Activated B cell treated with CpG ODN at 0.5 μM for 24 hours (primary cell): Measurements from ENCODE around the gene ABHD16A. TPM values are rescaled to one million over a fixed set of nuclear protein-coding genes. Genes with fewer than 3 reads are reported as not detected.

Experiments
- ATAC-seq: fragments of 200-7000 bp; cut with Tn5 transposase; one replicate; pipeline ENCODE4 v1.10.0; 2021; ENCODE audit warnings: low read depth, mild to moderate bottlenecking, moderate library complexity
- CTCF ChIA-PET: fragments of 350-600 bp; sonication (Branson Sonifier 250); formaldehyde crosslinking; loops from one replicate; lab custom pipeline; 2021; ENCODE audit warnings: antibody characterized with exemption; lab: Charles Lee
- POLR2A ChIA-PET: fragments of 350-600 bp; sonication (Branson Sonifier 250); formaldehyde crosslinking; loops from one replicate; lab custom pipeline; 2021; ENCODE audit warnings: antibody characterized with exemption; lab: Charles Lee
- DNase-seq: peaks from one replicate; pipeline ENCODE4 v3.0.0; 2022
- H3K27ac Mint-ChIP-seq: one replicate; pipeline ENCODE4 v1.8.0; 2020; ENCODE audit warnings: mixed read lengths
- H3K27me3 Mint-ChIP-seq: one replicate; pipeline ENCODE4 v1.8.0; 2021; ENCODE audit warnings: mixed read lengths
- H3K36me3 Mint-ChIP-seq: one replicate; pipeline ENCODE4 v1.8.0; 2021; ENCODE audit warnings: low read depth, mixed read lengths
- H3K4me1 Mint-ChIP-seq: one replicate; pipeline ENCODE4 v1.8.0; 2021; ENCODE audit warnings: mixed read lengths
- H3K4me3 Mint-ChIP-seq: one replicate; pipeline ENCODE4 v1.8.0; 2020; ENCODE audit warnings: mild to moderate bottlenecking, mixed read lengths
- H3K9me3 Mint-ChIP-seq: one replicate; pipeline ENCODE4 v1.8.0; 2020; ENCODE audit warnings: mixed read lengths
- intact Hi-C: fragments of 100-400 bp; cut with micrococcal nuclease; formaldehyde crosslinking; loops from one replicate; pipeline ENCODE4 v1.15.1; 2024
- total RNA-seq: library from RNA; stranded (reverse); gene quantifications from 2 replicates; pipeline ENCODE4 v1.2.3, GENCODE V29; 2022
- TF ChIP-seq, protein P1 (sequence below): fragments of 200-600 bp; IDR thresholded peaks from one replicate; pipeline ENCODE4 v1.8.0; 2022; ENCODE audit warnings: antibody characterized with exemption, mild to moderate bottlenecking

The ABHD16A gene
- total RNA-seq, 1 donor from 2014 or later, result 59.1 TPM

DNA sequence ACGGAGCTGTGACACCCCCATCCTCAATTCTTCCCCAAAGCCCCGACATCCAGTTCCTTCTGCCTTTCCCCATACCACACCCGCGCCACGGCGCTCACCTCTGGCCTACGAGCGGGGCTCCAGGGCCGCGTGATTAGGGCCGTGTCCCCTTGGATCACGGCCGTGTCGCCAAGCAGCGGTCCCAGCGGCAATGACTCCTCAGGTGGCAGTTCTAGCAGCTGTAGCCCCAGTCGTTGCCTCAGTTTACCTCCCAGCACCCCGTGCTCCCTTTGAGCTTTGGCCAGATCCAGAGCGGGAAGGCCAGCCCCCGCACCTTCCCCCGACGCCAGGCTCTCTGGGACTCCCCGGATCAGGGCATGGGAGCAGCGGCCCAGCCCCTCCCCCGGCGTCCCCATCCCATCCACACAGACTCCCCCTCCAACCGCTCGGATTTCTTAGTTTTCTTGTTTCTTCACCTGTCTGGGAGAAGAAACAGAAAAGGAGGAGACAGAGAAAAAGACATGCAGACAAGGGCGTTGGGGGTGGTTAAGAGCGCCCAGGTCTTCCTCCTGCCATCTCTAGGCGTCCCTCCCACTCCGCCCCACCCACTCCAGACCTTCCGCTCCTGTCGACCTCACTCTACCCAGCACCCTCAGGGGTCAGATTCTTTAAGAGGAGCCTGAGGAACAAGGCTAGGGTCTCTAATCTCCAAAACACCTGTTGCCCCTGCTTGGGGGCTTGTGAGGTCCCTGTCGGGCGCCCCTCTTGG is 25.8 kb upstream of the ABHD16A start, which contains the start of gene DDAH2:
Gene DDAH2, minus strand, starts transcription at position 533 of the 748 bp plus-strand sequence. Its CDS starts 138 bp downstream, at position 395.
- Mint-ChIP-seq H3K36me3 (peaks cover 63% of the 10 kb centered on the region), H3K4me1 (peaks cover 69% of the 10 kb centered on the region), H3K27me3 (no peaks in the 10 kb centered on the region), H3K9me3 (no peaks in the 10 kb centered on the region), H3K27ac (peak within 1 kb of the TSS; percentile 95), H3K4me3 (peak within 1 kb of the TSS; percentile 97)
- POLR2A ChIA-PET, result interaction anchor here (0.8 to 7.7 kb wide), 19 partner anchors 9 to 134 kb away, joined by 3 to 131 read pairs (median 11); partner anchors contain the start of genes ABHD16A, BAG6, CLIC1 and GPANK1
- intact Hi-C loops, result loop anchor here (1.0 to 2.0 kb wide), 7 partner anchors 40 to 194 kb away; partner anchors contain the start of genes BAG6, HSPA1A, HSPA1L and NEU1
- ATAC-seq (peak; percentile 13), DNase-seq (no peak)
- TF ChIP-seq, protein P1, sequence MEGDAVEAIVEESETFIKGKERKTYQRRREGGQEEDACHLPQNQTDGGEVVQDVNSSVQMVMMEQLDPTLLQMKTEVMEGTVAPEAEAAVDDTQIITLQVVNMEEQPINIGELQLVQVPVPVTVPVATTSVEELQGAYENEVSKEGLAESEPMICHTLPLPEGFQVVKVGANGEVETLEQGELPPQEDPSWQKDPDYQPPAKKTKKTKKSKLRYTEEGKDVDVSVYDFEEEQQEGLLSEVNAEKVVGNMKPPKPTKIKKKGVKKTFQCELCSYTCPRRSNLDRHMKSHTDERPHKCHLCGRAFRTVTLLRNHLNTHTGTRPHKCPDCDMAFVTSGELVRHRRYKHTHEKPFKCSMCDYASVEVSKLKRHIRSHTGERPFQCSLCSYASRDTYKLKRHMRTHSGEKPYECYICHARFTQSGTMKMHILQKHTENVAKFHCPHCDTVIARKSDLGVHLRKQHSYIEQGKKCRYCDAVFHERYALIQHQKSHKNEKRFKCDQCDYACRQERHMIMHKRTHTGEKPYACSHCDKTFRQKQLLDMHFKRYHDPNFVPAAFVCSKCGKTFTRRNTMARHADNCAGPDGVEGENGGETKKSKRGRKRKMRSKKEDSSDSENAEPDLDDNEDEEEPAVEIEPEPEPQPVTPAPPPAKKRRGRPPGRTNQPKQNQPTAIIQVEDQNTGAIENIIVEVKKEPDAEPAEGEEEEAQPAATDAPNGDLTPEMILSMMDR, result no peak
- CTCF ChIA-PET, result interaction anchor here (0.6 to 5.9 kb wide), 19 partner anchors 9 to 533 kb away, joined by 3 to 49 read pairs (median 4); partner anchors contain the start of genes ABHD16A, HSPA1A, HSPA1B and HSPA1L

DNA sequence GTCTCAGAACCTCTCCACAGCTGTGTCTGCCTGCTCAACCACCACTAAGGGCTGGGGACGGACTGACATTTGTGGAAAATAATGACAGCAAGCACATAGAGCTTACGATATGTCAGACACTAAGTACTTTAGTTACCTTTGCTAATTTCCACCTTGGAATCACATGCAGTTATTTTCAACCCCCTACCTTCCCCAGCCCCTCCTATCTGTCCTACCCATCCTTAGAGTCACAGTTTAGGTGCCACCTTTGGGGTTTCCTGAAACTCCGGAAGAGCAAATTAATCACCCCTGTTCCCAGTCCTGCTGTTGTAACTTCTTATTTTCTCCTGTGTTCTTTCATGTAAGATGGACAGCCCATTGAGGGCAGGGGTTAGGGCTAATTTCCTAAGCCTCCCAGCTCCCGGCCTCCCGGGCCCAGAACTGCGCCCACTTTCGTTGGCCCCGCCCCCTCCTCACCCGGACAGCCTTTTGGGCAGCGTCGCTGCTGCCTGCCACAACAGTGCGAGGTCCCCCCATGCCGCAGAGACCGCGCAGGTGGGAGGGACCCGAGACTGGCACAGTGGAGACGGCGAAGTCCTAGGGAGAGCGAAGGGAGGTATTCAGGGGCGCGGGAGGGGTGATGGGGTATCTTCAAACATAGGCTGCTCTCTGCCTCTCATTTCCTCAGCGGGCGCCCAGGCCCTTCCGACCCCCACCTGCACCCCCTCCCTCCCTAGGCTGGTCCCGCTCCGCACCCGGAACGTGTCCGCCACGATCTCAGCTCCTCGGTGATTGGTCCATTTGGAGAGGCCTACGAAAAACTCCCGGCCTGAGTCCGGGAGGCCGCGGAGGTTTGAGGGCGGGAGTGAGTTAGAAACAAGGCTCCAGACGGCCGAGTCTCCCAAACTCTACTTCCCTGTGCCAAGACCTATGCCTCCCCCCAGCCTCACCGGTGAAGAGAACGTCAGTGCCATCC is 24.9 kb upstream of the ABHD16A start:
- H3K36me3 Mint-ChIP-seq, result peaks cover 54% of the 10 kb centered on the region
- ATAC-seq (no peak), DNase-seq (no peak)
- CTCF ChIA-PET, result interaction anchor here (1.0 to 5.9 kb wide), 10 partner anchors 10 to 105 kb away, joined by 3 to 49 read pairs (median 6); partner anchors contain the start of genes HSPA1B, LSM2, LY6G5C and MSH5
- no peaks in the 10 kb centered on the region for H3K9me3 Mint-ChIP-seq
- TF ChIP-seq, protein P1, result no peak
- no peaks in the 10 kb centered on the region for H3K27me3 Mint-ChIP-seq
- intact Hi-C loops, result loop anchor here (1.0 to 2.0 kb wide), 6 partner anchors 11 to 181 kb away; partner anchors contain the start of genes ABHD16A, HSPA1A, HSPA1L and LY6G5C
- peak overlapping the region; percentile 97 for H3K4me3 Mint-ChIP-seq
- peak overlapping the region; percentile 95 for H3K27ac Mint-ChIP-seq
- peaks cover 66% of the 10 kb centered on the region for H3K4me1 Mint-ChIP-seq
- POLR2A ChIA-PET, result interaction anchor here (0.6 to 7.7 kb wide), 29 partner anchors 10 to 135 kb away, joined by 3 to 131 read pairs (median 6); partner anchors contain the start of genes ABHD16A, APOM, BAG6 and C6orf47

DNA sequence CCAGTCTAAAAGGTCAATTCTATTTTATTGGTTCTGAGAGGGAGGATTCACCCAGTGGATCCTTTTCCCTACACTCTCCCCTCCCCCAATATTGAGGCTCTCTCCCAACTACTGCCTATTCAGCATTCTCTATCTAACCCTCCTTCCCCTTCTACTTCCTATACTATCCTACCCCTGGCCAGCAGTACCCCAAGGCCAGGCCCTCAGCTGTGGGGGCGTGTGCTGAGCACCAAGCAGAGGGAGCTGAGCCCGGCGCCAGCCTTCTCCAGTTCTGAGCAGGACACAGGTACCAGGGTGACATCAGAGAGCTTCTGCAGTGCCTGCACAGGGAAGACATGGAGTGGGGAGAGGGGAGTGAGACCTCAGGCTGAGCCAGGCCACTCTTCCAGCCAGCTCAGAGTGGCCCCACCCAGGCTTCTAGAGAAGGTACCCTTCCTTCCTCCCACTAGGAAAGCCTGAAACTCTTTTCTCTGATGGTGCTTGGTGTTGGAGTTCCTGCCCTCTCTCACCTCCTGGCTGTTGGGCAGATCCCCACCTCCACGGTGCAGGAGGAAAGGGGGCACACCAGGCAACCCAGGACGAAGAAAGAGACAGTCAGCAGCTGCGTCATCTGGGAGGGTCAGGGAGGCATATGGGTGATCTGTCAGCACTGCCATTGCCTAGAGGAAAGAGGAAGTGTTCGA is 24.1 kb upstream of the ABHD16A start:
- peak; percentile 76 for ATAC-seq
- H3K4me3 Mint-ChIP-seq, result peak overlapping the region; percentile 81
- peak; percentile 56 for DNase-seq
- H3K27me3 Mint-ChIP-seq, result no peaks in the 10 kb centered on the region
- TF ChIP-seq, protein P1, result no peak
- H3K27ac Mint-ChIP-seq, result peak overlapping the region; percentile 95
- intact Hi-C loops, result loop anchor here (1.0 to 2.0 kb wide), 4 partner anchors 12 to 180 kb away; partner anchors contain the start of genes ABHD16A, LY6G5C and NFKBIL1
- no peaks in the 10 kb centered on the region for H3K9me3 Mint-ChIP-seq
- peaks cover 48% of the 10 kb centered on the region for H3K36me3 Mint-ChIP-seq
- CTCF ChIA-PET, result interaction anchor here (0.8 to 5.9 kb wide), 7 partner anchors 11 to 176 kb away, joined by 3 to 49 read pairs (median 5); partner anchors contain the start of genes HSPA1B, LSM2 and LY6G5C
- H3K4me1 Mint-ChIP-seq, result peaks cover 65% of the 10 kb centered on the region
- POLR2A ChIA-PET, result interaction anchor here (0.6 to 7.7 kb wide), 28 partner anchors 11 to 174 kb away, joined by 3 to 131 read pairs (median 6); partner anchors contain the start of genes ABHD16A, APOM, BAG6 and C6orf47
